A673 (cell line): ENCODE measurements around the gene CLNK. TPM values are rescaled to one million over a fixed set of nuclear protein-coding genes. Genes with fewer than 3 reads are reported as not detected.

Source experiments
- BruUV-seq: library from RNA; stranded (reverse); fragments of 400-500 nt; replicated peaks from 2 replicates; lab custom pipeline; 2021; lab: Mats Ljungman, UMichigan
- CTCF ChIA-PET: fragments of 300-600 bp; sonication (Branson Sonifier 250); formaldehyde crosslinking; loops from one replicate; lab custom pipeline; 2022; ENCODE audit warnings: antibody characterized with exemption; lab: Charles Lee
- POLR2A ChIA-PET: fragments of 300-600 bp; sonication (Branson Sonifier 250); formaldehyde crosslinking; loops from one replicate; lab custom pipeline; 2022; ENCODE audit warnings: antibody characterized with exemption; ENCODE audit not compliant: low non-redundant PET; lab: Charles Lee
- DNase-seq: peaks from one replicate; pipeline ENCODE4 v3.0.0-alpha.2; 2015; ENCODE audit warnings: low spot score
- H3K27ac ChIP-seq: fragments of 200-600 bp; sonication (generic); 2 replicates; pipeline ENCODE4 v1.5.1; 2016; ENCODE audit warnings: mixed run types, low read depth, mild to moderate bottlenecking, mixed read lengths, antibody characterized with exemption, low read length; ENCODE audit not compliant: poor library complexity, severe bottlenecking
- H3K27me3 ChIP-seq: fragments of 200-600 bp; sonication (generic); replicated peaks from 2 replicates; pipeline ENCODE4 v1.6.1; 2017; ENCODE audit warnings: mixed run types, low read depth, mild to moderate bottlenecking, mixed read lengths, antibody characterized with exemption, low read length; ENCODE audit not compliant: insufficient read depth, poor library complexity
- H3K36me3 ChIP-seq: fragments of 200-600 bp; sonication (generic); 2 replicates; pipeline ENCODE4 v1.6.1; 2016; ENCODE audit warnings: mixed run types, mild to moderate bottlenecking, mixed read lengths, antibody characterized with exemption, low read length; ENCODE audit not compliant: insufficient read depth, poor library complexity, severe bottlenecking
- H3K4me1 ChIP-seq: fragments of 200-600 bp; sonication (generic); 2 replicates; pipeline ENCODE4 v1.6.1; 2017; ENCODE audit warnings: mixed run types, mild to moderate bottlenecking, mixed read lengths, antibody characterized with exemption, low read length; ENCODE audit not compliant: insufficient read depth, poor library complexity, severe bottlenecking
- H3K4me3 ChIP-seq: fragments of 200-600 bp; sonication (generic); 2 replicates; pipeline ENCODE4 v1.5.1; 2016; ENCODE audit warnings: low read depth, mixed run types, mild to moderate bottlenecking, mixed read lengths, low read length; ENCODE audit not compliant: poor library complexity, severe bottlenecking
- H3K9me3 ChIP-seq: fragments of 200-600 bp; sonication (generic); 2 replicates; pipeline ENCODE4 v1.6.1; 2016; ENCODE audit warnings: mixed run types, low read depth, mild to moderate bottlenecking, mixed read lengths, antibody characterized with exemption, low read length; ENCODE audit not compliant: poor library complexity, severe bottlenecking
- CTCF ChIP-seq: fragments of 300-800, 200-600 bp; sonication (generic); conservative IDR thresholded peaks from 2 replicates; pipeline ENCODE4 v1.5.1; 2017; ENCODE audit warnings: low read depth, mild to moderate bottlenecking, antibody characterized with exemption, low read length, moderate library complexity, mixed read lengths
- EZH2 ChIP-seq: fragments of 200-600 bp; sonication (generic); IDR thresholded peaks from 2 replicates; pipeline ENCODE4 v1.6.1; 2017; ENCODE audit warnings: borderline replicate concordance, low read depth, mild to moderate bottlenecking, mixed read lengths, antibody characterized with exemption, low read length; ENCODE audit not compliant: poor library complexity, severe bottlenecking
- intact Hi-C: fragments of 100-400 bp; cut with micrococcal nuclease; formaldehyde crosslinking; loops from one replicate; pipeline ENCODE4 v1.10.0; 2022; ENCODE audit not compliant: unreplicated experiment
- total RNA-seq: library from RNA; stranded (reverse); gene quantifications from 2 replicates; pipeline ENCODE4 v1.2.3, GENCODE V29; 2021

Gene CLNK
- total RNA-seq, 1 experiment from 2014 or later: not detected

GRCh38 chr4:10655968-10656367 lies 28.6 kb downstream of the CLNK start:
- no peaks in the 10 kb centered on the region for H3K4me1 ChIP-seq
- TF ChIP-seq EZH2 (no peak), CTCF (no peak)
- H3K9me3 ChIP-seq: peaks cover 5% of the 10 kb centered on the region
- intact Hi-C loops: no loop called here
- H3K36me3 ChIP-seq: no peaks in the 10 kb centered on the region
- BruUV-seq: no TSS peak
- no peak overlapping the region for H3K4me3 ChIP-seq
- DNase-seq: no peak
- CTCF ChIA-PET: no interaction called here
- no peak overlapping the region for H3K27ac ChIP-seq
- POLR2A ChIA-PET: no interaction called here
- H3K27me3 ChIP-seq: no peaks in the 10 kb centered on the region

- ChIA-PET CTCF (no interaction called here), POLR2A (no interaction called here)
- Histone ChIP-seq H3K9me3 (peaks cover 4% of the 10 kb centered on the region), H3K4me3 (no peak overlapping the region), H3K27ac (no peak overlapping the region), H3K4me1 (no peaks in the 10 kb centered on the region), H3K27me3 (no peaks in the 10 kb centered on the region), H3K36me3 (no peaks in the 10 kb centered on the region)
- BruUV-seq: no TSS peak
- TF ChIP-seq CTCF: no peak
- no peak for TF ChIP-seq EZH2
- no peak for DNase-seq
- intact Hi-C loops: no loop called here
Measured at GRCh38 chr4:10648479-10648878, 36.1 kb downstream of the CLNK start.

- TF ChIP-seq EZH2 (no peak), CTCF (no peak)
- POLR2A ChIA-PET: no interaction called here
- Histone ChIP-seq H3K4me1 (no peaks in the 10 kb centered on the region), H3K4me3 (no peak overlapping the region), H3K36me3 (no peaks in the 10 kb centered on the region), H3K27me3 (no peaks in the 10 kb centered on the region), H3K27ac (no peak overlapping the region), H3K9me3 (peaks cover 10% of the 10 kb centered on the region)
- no peak for DNase-seq
- intact Hi-C loops: no loop called here
- BruUV-seq: no TSS peak
- CTCF ChIA-PET: no interaction called here
Measured at GRCh38 chr4:10647846-10648245, 36.7 kb downstream of the CLNK start.
